Measurements from ENCODE around the gene HNRNPUL1. TPM values are rescaled to one million over a fixed set of nuclear protein-coding genes. Genes with fewer than 3 reads are reported as not detected.

HNRNPUL1 gene
- polyA plus RNA-seq, 1 donor (not counting 4 experiments of a cell fraction or from before 2014, with no cell fraction given): 48.3 TPM

DNA sequence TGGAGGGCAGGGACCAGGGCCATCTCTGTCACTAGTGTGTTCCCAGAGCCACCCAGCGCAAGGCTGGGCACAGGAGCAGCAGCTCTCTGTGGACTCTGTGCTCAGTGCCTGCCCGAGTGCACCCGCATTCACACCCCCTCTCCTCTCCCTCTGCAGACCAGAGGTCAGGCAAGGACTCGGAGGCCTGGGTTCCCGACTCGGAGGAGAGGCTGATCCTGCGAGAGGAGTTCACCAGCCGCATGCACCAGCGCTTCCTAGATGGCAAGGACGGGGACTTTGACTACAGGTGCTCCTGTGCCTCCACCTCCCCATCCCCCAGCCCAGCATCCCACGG is 56.0 kb downstream of the HNRNPUL1 start:
- H3K9me3 ChIP-seq (ENCODE audit: control insufficient read depth, low read depth, low read length): no peaks in the 10 kb centered on the region
- H3K27ac ChIP-seq (ENCODE audit: control insufficient read depth, insufficient read depth, low read length): no peak overlapping the region
- no peak overlapping the region for H2AFZ ChIP-seq (ENCODE audit: control insufficient read depth, low read length)
- no peaks in the 10 kb centered on the region for H3K4me1 ChIP-seq (ENCODE audit: control insufficient read depth, extremely low read depth, insufficient read depth, low read length)
- H3K27me3 ChIP-seq (ENCODE audit: control insufficient read depth, extremely low read depth, insufficient read depth, low read length): no peaks in the 10 kb centered on the region
- no peaks in the 10 kb centered on the region for H3K9me1 ChIP-seq (ENCODE audit: control insufficient read depth, extremely low read depth, insufficient read depth, low read length)
- no peak overlapping the region for H3K4me2 ChIP-seq (ENCODE audit: control insufficient read depth, extremely low read depth, insufficient read depth, low read depth, low read length)
- H3K36me3 ChIP-seq (ENCODE audit: control insufficient read depth in 2 of 2, extremely low read depth in 1 of 2, insufficient read depth in 2 of 2, low read length in 2 of 2): peaks cover 35 to 37% of the 10 kb centered on the region in 2 experiments
- FAIRE-seq (no peak), DNase-seq (ENCODE audit: low read depth, low spot score) (no peak)
- H4K20me1 ChIP-seq (ENCODE audit: control insufficient read depth, extremely low read depth, insufficient read depth, low read length): peaks cover 3% of the 10 kb centered on the region
- dilution Hi-C loops (cut with MboI; ENCODE audit: extremely low pct_ligation_motif_present, low sequenced_read_pairs): no loop called here
- TF ChIP-seq, protein P1, sequence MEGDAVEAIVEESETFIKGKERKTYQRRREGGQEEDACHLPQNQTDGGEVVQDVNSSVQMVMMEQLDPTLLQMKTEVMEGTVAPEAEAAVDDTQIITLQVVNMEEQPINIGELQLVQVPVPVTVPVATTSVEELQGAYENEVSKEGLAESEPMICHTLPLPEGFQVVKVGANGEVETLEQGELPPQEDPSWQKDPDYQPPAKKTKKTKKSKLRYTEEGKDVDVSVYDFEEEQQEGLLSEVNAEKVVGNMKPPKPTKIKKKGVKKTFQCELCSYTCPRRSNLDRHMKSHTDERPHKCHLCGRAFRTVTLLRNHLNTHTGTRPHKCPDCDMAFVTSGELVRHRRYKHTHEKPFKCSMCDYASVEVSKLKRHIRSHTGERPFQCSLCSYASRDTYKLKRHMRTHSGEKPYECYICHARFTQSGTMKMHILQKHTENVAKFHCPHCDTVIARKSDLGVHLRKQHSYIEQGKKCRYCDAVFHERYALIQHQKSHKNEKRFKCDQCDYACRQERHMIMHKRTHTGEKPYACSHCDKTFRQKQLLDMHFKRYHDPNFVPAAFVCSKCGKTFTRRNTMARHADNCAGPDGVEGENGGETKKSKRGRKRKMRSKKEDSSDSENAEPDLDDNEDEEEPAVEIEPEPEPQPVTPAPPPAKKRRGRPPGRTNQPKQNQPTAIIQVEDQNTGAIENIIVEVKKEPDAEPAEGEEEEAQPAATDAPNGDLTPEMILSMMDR (optimal IDR thresholded peaks at IDR 0.05 in 1 of 3, IDR thresholded peaks at IDR 0.05 in 1 of 3, conservative IDR thresholded peaks at IDR 0.05 in 1 of 3; ENCODE audit: extremely low read depth in 1 of 3, insufficient read depth in 2 of 3, low read length in 3 of 3): no peak
- TF ChIP-seq EZH2 (IDR thresholded peaks at IDR 0.05; ENCODE audit: low read length): no peak
- peaks cover 2% of the 10 kb centered on the region for H3K79me2 ChIP-seq (ENCODE audit: control insufficient read depth, insufficient read depth, low read length)
- H3K4me3 ChIP-seq (ENCODE audit: control insufficient read depth in 2 of 3, extremely low read depth in 1 of 3, insufficient read depth in 2 of 3, low read depth in 1 of 3, low read length in 3 of 3): no peak overlapping the region
- no peak overlapping the region for H3K9ac ChIP-seq (ENCODE audit: control insufficient read depth, extremely low read depth, insufficient read depth, low read length)

DNA sequence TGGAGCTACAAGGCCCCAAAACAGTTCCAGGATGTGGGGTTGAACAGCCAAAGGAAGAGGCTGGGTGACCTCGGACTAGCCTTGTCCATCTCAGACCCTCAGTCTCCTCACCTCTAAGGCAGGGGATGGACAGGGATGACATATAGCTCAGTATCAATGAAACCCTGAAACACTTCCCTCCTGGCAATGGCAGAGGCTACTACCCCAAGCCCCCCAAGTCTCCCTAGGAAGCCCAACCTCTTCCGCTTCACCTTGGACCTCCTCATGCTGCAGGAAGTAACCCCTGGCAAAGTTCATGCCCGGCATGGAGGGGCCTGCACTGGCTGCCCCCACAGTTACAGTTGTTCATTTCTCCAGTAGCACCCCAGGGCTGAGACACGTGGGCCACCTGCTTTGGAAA is 56.4 kb downstream of the HNRNPUL1 start:
- no peaks in the 10 kb centered on the region for H3K9me3 ChIP-seq (ENCODE audit: control insufficient read depth, low read depth, low read length)
- no peaks in the 10 kb centered on the region for H3K27me3 ChIP-seq (ENCODE audit: control insufficient read depth, extremely low read depth, insufficient read depth, low read length)
- no peak overlapping the region for H3K9ac ChIP-seq (ENCODE audit: control insufficient read depth, extremely low read depth, insufficient read depth, low read length)
- no peak overlapping the region for H2AFZ ChIP-seq (ENCODE audit: control insufficient read depth, low read length)
- TF ChIP-seq EZH2 (IDR thresholded peaks at IDR 0.05; ENCODE audit: low read length): no peak
- H3K27ac ChIP-seq (ENCODE audit: control insufficient read depth, insufficient read depth, low read length): no peak overlapping the region
- H3K79me2 ChIP-seq (ENCODE audit: control insufficient read depth, insufficient read depth, low read length): peaks cover 2% of the 10 kb centered on the region
- DNase-seq (ENCODE audit: low read depth, low spot score) (no peak), FAIRE-seq (no peak)
- dilution Hi-C loops (cut with MboI; ENCODE audit: extremely low pct_ligation_motif_present, low sequenced_read_pairs): no loop called here
- H3K4me1 ChIP-seq (ENCODE audit: control insufficient read depth, extremely low read depth, insufficient read depth, low read length): no peaks in the 10 kb centered on the region
- H3K9me1 ChIP-seq (ENCODE audit: control insufficient read depth, extremely low read depth, insufficient read depth, low read length): no peaks in the 10 kb centered on the region
- peaks cover 35 to 37% of the 10 kb centered on the region in 2 experiments for H3K36me3 ChIP-seq (ENCODE audit: control insufficient read depth in 2 of 2, extremely low read depth in 1 of 2, insufficient read depth in 2 of 2, low read length in 2 of 2)
- H3K4me3 ChIP-seq (ENCODE audit: control insufficient read depth in 2 of 3, extremely low read depth in 1 of 3, insufficient read depth in 2 of 3, low read depth in 1 of 3, low read length in 3 of 3): no peak overlapping the region
- peaks cover 3% of the 10 kb centered on the region for H4K20me1 ChIP-seq (ENCODE audit: control insufficient read depth, extremely low read depth, insufficient read depth, low read length)
- H3K4me2 ChIP-seq (ENCODE audit: control insufficient read depth, extremely low read depth, insufficient read depth, low read depth, low read length): no peak overlapping the region

DNA sequence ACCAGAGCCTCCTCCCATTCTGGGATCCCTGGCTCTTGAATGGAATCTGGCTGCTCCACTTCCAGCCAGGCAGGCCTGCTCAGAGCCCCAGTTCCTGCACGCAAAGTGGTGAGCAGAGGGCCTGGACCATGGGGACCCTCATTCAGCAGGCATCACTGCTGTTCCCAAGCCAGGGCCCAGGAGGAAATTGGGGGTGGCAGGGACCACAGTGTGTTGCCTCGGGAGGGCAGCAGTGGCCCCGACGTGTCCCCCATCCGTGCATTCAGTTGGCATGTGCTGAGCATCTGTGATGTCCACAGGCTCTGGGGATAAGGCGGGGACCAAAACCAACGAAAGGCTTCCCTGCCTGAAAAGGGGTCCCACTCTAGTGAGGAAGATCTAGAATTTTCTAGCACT is 57.0 kb downstream of the HNRNPUL1 start:
- TF ChIP-seq, protein P1 (optimal IDR thresholded peaks at IDR 0.05 in 1 of 3, IDR thresholded peaks at IDR 0.05 in 1 of 3, conservative IDR thresholded peaks at IDR 0.05 in 1 of 3; ENCODE audit: extremely low read depth in 1 of 3, insufficient read depth in 2 of 3, low read length in 3 of 3): no peak
- TF ChIP-seq EZH2 (IDR thresholded peaks at IDR 0.05; ENCODE audit: low read length): no peak
- Histone ChIP-seq H2AFZ (ENCODE audit: control insufficient read depth, low read length) (no peak overlapping the region), H3K9ac (ENCODE audit: control insufficient read depth, extremely low read depth, insufficient read depth, low read length) (no peak overlapping the region), H3K4me2 (ENCODE audit: control insufficient read depth, extremely low read depth, insufficient read depth, low read depth, low read length) (no peak overlapping the region), H3K27me3 (ENCODE audit: control insufficient read depth, extremely low read depth, insufficient read depth, low read length) (no peaks in the 10 kb centered on the region), H4K20me1 (ENCODE audit: control insufficient read depth, extremely low read depth, insufficient read depth, low read length) (peaks cover 3% of the 10 kb centered on the region), H3K4me3 (ENCODE audit: control insufficient read depth in 2 of 3, extremely low read depth in 1 of 3, insufficient read depth in 2 of 3, low read depth in 1 of 3, low read length in 3 of 3) (no peak overlapping the region), H3K9me3 (ENCODE audit: control insufficient read depth, low read depth, low read length) (no peaks in the 10 kb centered on the region), H3K36me3 (ENCODE audit: control insufficient read depth in 2 of 2, extremely low read depth in 1 of 2, insufficient read depth in 2 of 2, low read length in 2 of 2) (peaks cover 32 to 33% of the 10 kb centered on the region in 2 experiments), H3K79me2 (ENCODE audit: control insufficient read depth, insufficient read depth, low read length) (no peaks in the 10 kb centered on the region), H3K9me1 (ENCODE audit: control insufficient read depth, extremely low read depth, insufficient read depth, low read length) (no peaks in the 10 kb centered on the region), H3K27ac (ENCODE audit: control insufficient read depth, insufficient read depth, low read length) (no peak overlapping the region), H3K4me1 (ENCODE audit: control insufficient read depth, extremely low read depth, insufficient read depth, low read length) (no peaks in the 10 kb centered on the region)
- FAIRE-seq (no peak), DNase-seq (ENCODE audit: low read depth, low spot score) (no peak)
- dilution Hi-C loops (cut with MboI; ENCODE audit: extremely low pct_ligation_motif_present, low sequenced_read_pairs): no loop called here
